ENCODE results near the gene P3H1.
"Not testable (repeated sequence)": the region's sequence is repeated elsewhere in the genome, so short reads cannot be mapped to it uniquely, and the experiment has no call there.

P3H1 gene, protein sequence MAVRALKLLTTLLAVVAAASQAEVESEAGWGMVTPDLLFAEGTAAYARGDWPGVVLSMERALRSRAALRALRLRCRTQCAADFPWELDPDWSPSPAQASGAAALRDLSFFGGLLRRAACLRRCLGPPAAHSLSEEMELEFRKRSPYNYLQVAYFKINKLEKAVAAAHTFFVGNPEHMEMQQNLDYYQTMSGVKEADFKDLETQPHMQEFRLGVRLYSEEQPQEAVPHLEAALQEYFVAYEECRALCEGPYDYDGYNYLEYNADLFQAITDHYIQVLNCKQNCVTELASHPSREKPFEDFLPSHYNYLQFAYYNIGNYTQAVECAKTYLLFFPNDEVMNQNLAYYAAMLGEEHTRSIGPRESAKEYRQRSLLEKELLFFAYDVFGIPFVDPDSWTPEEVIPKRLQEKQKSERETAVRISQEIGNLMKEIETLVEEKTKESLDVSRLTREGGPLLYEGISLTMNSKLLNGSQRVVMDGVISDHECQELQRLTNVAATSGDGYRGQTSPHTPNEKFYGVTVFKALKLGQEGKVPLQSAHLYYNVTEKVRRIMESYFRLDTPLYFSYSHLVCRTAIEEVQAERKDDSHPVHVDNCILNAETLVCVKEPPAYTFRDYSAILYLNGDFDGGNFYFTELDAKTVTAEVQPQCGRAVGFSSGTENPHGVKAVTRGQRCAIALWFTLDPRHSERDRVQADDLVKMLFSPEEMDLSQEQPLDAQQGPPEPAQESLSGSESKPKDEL
- long read RNA-seq, donor 1, transcript P3H1-202 (15 exons, 2,585 nt): major isoform, 13 of 22 reads
- long read RNA-seq, donor 1, partial matches to known transcripts: 7 of 22 reads
- long read RNA-seq, donor 1, other reads (novel, unspliced or antisense): 0 of 22 reads
- long read RNA-seq, donor 2, transcript P3H1-213 (2 exons, 3,001 nt): major isoform, 8 of 21 reads
- long read RNA-seq, donor 2, transcript P3H1-204 (15 exons, 2,705 nt): minor isoform, 5 of 21 reads
- long read RNA-seq, donor 2, transcript P3H1-202 (15 exons, 2,585 nt): major isoform, 8 of 21 reads
- long read RNA-seq, donor 2, partial matches to known transcripts: 0 of 21 reads
- long read RNA-seq, donor 2, other reads (novel, unspliced or antisense): 0 of 21 reads
- long read RNA-seq, donor 3, transcript P3H1-202 (15 exons, 2,585 nt): major isoform, 10 of 13 reads
- long read RNA-seq, donor 3, partial matches to known transcripts: 0 of 13 reads
- long read RNA-seq, donor 3, other reads (novel, unspliced or antisense): 0 of 13 reads
- long read RNA-seq, donor 4, transcript P3H1-202 (15 exons, 2,585 nt): major isoform, 5 of 10 reads
- long read RNA-seq, donor 4, partial matches to known transcripts: 0 of 10 reads
- long read RNA-seq, donor 4, other reads (novel, unspliced or antisense): 0 of 10 reads
- long read RNA-seq, donor 5, transcript P3H1-202 (15 exons, 2,585 nt): major isoform, 8 of 12 reads
- long read RNA-seq, donor 5, partial matches to known transcripts: 0 of 12 reads
- long read RNA-seq, donor 5, other reads (novel, unspliced or antisense): 0 of 12 reads
- long read RNA-seq, donor 6, transcript P3H1-202 (15 exons, 2,585 nt): major isoform, 5 of 9 reads
- long read RNA-seq, donor 6, partial matches to known transcripts: 0 of 9 reads
- long read RNA-seq, donor 6, other reads (novel, unspliced or antisense): 0 of 9 reads
- long read RNA-seq, donor 7, transcript P3H1-202 (15 exons, 2,585 nt): major isoform, 17 of 36 reads
- long read RNA-seq, donor 7, transcript P3H1-213 (2 exons, 3,001 nt): minor isoform, 14 of 36 reads
- long read RNA-seq, donor 7, partial matches to known transcripts: 0 of 36 reads
- long read RNA-seq, donor 7, other reads (novel, unspliced or antisense): 0 of 36 reads
- long read RNA-seq, donor 8, transcript P3H1-202 (15 exons, 2,585 nt): major isoform, 16 of 165 reads
- long read RNA-seq, donor 8, partial matches to known transcripts: 144 of 165 reads
- long read RNA-seq, donor 8, other reads (novel, unspliced or antisense): 0 of 165 reads

DNA sequence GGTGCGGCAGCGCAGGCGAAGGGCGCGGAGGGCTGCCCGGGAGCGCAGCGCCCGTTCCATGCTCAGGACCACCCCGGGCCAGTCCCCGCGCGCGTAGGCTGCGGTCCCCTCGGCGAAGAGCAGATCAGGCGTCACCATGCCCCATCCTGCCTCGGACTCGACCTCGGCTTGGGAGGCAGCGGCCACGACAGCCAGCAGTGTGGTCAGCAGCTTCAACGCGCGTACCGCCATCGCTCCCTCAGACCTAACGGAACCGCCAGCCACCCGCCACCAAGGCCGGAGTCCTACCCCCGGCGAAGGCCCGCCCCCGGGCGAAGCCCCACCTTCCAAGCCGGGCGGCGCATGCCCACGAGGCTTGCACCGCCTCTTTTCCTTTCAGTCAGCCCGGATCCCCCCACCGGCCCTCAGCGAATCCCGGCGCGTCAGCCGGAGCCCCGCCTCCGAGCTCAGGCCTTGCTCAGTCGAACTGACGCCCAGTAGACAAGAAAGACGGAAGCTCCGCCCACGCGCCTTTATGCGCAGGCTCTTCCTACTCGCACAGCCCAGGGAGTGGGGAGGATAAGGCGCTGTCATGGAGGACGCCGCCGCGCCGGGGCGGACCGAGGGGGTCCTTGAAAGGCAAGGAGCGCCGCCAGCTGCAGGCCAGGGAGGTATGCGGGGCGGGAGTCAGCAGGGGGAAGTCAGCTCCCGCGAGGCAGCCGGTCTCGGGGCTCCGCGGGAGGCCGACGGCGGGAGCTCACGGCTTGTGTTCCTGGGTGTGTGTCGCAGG, at the start of gene P3H1, which contains the start of gene C1orf50:
Gene P3H1 (minus strand): TSS at position 288 of the 769 bp plus-strand sequence. CDS start 57 bp downstream, at position 231.
Gene C1orf50 (plus strand): TSS at position 509 of the 769 bp plus-strand sequence. CDS start 63 bp downstream, at position 572.
- DNase-seq: peak; percentile 94

DNA sequence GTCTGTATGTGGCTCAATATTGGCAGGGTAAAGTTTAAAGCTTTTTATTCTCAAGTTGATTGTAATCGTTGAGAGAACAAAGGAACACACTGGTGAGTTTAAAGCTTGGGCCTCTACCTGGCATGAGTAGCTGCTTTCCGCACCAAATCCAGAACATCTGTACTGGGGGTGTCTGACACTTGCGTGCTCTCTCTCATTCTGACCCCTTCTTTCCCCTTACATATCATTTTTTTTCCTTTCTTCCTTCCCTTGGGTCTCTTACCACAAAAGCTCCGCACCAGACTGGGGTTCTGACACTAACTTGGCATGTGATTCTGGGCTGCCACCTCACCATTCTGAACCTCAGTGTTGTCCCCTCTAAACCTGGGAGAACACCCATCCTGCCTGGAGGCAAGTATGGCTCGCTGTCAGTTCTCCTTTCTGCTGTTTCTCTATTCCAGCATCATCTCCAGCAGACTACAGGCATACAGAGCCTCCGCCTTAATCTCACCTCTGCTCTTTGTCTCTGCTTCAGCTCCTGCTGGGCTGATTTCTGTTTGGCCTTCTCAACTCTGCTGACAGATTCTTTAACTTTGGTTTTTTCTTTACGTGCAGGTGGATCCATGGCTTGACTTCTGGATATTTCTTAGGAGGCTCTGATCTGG, 49.2 kb upstream of the P3H1 start:
- no peak for DNase-seq

DNA sequence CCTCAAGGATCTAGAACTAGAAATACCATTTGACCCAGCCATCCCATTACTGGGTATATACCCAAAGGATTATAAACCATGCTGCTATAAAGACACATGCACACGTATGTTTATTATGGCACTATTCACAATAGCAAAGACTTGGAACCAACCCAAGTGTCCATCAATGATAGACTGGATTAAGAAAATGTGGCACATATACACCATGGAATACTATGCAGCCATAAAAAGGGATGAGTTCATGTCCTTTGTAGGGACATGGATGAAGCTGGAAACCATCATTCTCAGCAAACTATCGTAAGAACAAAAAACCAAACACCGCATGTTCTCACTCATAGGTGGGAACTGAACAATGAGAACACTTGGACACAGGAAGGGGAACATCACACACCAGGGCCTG, 48.0 kb upstream of the P3H1 start:
- not testable (repeated sequence) for DNase-seq

DNA sequence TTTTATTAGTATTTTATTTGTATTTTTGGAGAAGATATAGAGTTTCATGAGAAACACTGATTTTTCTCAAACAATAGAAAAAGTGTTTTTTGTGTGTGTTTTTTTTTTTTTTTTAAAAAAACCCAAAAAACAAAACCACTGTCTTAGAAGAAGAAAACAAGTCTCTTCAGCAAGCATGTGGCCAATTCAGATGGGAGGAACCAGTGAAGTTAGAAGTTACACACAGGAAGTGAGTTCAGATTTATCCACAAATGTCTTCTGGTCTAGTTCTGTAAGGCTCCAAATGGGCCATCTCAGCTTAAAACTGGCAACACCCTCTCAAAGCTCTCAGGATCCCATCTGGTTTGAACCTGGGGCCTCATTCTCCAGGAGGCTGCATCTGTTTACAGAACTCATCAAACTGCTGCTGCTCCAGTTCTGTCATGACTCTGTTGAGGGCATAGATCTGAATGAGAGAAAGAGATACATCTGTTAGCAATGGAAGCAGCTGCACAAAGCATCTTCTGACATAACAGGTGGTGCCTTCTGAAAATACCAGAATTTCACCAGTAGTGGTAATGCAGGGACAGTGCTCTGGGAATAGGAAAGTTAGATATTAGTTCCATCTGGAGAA, 40.3 kb upstream of the P3H1 start:
- DNase-seq: no peak

DNA sequence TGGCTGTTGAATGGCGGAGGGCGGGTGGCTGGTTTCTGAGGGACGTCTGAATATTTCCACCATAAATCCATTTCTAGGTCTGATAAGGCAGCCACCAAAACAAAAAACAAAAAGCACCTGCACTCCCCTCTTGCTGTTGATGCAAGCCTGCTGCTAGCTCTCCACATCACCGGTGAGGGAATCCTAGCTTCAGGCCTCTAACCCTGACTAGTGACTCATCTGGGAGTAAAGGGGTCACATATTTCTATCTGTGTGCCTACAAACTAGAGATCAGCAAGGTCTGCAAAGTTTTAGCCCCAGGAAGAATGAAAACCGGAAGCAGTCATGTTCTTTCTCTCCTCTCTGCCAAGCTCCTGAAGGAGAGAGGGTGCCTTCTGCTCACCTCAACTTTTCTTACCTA, 39.8 kb upstream of the P3H1 start:
- no peak for DNase-seq

DNA sequence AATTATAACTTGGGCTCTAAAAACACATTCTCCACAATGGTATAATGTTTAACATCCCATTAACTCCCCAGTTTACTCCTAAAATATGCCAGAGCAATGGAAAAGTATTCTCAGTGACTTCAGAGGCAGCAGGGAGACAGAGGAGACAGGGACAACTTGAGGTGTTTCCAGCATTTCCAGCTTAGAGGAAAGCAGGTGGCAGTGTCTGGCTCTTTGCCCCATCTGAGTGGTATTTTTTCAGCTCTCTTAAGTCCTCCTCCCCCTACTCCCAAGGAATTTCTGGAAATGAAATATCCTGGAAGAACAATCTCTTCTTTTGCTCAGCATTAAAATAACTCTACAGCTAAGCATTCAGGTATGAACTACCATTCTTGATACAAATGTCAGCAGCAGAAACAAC, 39.3 kb upstream of the P3H1 start:
- DNase-seq: no peak

DNA sequence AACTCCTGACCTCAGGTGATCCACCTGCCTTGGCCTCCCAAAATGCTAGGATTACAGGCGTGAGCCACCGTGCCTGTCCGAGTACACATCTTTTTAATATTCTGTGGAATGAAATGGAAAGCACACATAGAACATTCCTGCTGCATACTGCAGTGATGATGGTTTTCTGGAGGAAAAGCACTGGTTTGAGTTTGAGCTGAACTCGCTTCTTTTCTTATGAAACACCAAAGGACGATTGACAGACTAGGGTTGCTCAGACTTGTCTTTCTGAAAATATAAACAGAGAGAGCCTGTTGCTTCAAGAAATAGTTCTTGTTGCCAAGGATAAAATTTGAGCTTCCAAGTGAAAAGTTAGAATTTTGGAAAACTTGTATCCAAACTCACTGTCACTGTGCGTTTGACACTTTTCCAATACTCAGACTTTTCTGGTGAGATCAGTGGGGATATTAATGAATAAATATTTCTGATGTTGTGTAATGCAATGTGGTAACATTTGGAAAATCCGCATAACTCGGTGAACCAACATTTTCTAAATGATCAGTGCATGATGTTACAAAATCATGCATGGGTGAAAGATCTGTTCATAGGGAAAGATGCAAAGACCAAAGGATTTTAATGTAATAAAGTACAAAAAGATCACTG, 35.1 kb upstream of the P3H1 start:
- DNase-seq: no peak

DNA sequence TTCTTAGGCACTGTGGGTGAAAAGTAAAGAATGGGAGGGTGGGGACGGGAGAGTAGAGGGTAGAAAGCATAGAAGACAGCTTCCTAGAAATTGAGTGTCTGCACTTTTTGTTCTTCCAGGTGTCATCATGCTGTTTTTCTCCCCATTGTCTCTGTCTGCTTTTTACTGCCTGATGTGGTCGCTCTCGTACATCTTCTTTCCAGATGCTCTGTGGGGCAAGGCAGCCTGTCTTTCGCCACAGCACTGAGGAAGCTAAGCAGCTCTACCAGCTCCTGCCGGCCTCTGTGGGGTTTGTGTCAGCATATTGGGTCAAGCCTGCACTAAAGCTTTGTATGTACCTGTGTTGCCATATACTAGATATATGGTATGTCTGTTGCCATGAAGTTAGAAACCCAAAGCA, 31.2 kb upstream of the P3H1 start:
- DNase-seq: no peak

DNA sequence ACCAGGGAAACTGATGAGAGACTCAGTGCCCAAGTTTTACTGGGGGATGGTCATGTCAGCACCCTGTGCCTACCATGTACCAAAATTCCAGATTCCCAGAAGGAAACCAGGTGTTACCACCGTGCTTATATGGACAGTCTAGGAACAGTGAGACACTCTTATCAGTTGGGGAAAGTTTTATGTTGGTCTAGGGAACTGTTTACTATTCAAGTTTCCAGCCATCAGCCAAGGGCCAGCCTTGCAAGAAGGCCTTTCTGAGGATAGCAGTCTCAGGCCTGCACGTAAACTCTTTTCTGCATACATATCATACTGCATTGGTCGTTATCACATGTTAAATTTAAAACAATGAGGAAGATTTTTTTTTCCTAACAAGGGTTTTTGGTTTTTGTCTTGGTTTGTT, 30.6 kb upstream of the P3H1 start:
- DNase-seq: no peak

DNA sequence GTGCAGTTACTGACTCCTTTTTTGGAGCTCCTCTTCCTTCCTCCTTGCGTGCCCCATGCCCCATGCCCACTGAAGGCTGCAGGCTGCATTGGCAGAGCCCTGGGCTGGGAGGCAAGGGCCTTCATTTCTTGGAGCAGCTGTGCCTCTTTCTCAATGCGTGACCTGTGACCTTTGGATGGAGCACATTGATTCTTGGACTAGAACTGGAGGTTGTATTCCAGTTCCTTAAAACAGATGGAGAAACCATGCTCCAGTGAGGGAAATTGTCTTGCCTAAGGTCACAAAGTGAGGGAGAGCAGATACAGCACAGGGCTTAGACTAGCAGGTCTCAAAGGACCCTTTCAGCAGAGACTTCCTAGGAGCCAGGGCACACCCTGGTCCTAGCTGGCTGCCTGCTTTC, 27.0 kb upstream of the P3H1 start:
- DNase-seq: no peak

DNA sequence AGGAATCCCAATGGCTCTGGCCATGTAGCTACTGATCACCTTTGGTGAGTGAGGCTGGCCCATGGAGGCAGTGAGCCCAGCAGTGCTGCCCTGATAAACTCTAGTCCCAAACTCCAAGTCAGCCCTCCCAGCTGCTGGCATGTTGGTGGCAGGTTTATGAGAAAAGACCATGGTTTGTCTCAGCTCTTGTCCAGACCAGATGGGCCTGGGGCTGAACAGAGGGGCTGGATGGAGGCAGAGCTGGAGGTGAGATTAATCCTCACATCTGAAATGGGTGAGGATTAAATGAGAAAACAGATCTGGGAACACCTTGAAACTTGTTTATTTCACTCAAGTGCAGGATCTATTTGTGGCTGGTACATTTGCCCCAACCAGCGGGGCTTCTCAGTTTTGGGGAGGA, 21.2 kb upstream of the P3H1 start:
- DNase-seq: no peak

DNA sequence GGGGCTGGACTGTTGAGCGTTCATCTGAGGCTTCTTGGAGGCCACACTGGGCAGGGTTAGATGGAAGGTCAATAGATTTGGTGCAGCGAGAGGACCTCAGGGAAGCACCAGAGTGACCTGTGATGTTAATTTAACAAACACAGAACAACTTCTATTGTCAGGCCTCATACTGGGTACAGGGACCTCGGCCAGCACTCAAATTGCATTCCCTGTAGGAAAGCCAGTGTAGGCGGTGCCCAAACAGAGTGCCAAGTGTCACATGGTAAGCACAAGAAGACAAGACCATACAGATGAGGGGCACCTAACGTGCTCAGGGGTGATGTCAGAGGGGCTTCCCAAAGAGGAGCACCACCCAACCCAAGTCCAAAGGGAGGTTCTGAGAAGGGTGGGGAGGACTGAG, 19.3 kb upstream of the P3H1 start:
- no peak for DNase-seq

DNA sequence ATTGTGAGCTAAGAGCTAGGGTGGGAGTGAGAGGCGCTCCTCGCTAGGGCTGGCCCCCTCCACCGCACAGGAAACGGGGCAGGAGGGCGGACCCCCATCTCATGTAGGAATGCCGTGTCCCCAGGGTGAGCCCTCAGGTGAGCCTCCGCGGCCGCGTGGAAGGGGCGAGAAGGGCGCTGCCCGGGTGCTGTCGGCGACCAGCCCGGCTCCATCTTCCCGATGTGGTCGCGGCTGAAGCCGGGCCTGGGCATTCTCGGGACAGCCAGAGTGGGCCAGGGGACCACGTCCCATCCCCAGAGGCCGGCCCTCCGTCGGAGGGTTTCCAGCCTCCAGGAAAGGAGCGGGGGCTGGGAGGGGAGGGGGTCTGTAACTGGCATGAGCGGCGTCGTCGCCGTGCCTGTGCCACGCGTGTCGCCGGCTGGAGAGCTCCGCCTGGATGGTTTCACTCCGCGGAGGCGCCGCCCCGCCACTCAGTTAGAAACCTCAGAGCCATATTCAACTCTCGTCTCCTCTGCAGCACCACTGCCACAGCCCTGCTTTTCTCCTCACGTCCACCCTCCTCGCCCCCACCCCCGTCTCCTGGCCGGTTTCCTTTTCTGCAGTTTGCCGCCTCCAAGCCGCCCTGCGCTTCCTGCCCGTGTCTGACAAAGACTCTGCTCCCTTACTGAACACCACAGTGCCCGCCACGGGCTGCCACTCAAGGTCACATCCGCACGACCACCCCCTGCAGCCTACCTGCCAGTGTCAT, 18.3 kb upstream of the P3H1 start, which contains the start of gene TMEM269:
Gene TMEM269 (plus strand): TSS at position 46 of the 748 bp plus-strand sequence. CDS start 4,903 bp downstream, outside the sequence.
- DNase-seq: peak; percentile 56

DNA sequence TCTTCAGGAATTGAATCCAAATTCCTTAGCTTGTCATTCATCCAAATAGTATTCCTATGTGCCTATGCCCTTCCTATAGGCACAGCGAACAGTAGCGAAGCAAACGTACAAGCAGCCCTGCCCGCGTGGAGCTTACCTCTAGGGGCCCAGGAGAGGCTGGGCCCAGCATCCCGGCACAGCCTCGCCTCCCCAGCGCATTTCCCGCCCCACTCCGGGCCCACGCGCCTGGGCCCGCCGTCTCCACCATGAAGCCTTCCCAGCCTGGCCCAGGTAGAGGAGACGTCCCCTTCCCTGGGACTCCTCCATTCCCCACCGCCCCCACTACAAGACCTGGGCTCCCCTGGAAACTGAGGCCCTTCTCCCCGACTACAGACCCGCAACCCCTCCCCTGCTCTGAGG, 17.7 kb upstream of the P3H1 start:
- no peak for DNase-seq

DNA sequence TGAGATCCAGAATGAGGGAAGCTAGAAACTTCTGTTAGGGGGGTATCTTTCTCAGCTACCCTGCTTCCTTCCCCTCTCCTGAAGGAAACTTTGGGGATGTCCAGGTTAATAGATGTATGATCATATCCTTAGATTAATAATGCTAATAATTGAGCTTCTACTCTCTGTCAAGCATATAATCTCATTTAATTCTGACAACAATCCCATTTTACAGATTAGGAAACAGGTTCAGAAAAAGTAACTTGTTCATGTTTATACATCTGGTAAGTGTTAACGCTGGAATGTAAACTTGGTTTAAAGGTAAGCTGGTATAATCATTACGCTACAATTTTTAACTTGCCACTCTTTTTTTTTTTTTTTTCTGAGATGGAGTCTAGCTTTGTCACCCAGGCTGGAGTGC, 16.3 kb upstream of the P3H1 start:
- no peak for DNase-seq

DNA sequence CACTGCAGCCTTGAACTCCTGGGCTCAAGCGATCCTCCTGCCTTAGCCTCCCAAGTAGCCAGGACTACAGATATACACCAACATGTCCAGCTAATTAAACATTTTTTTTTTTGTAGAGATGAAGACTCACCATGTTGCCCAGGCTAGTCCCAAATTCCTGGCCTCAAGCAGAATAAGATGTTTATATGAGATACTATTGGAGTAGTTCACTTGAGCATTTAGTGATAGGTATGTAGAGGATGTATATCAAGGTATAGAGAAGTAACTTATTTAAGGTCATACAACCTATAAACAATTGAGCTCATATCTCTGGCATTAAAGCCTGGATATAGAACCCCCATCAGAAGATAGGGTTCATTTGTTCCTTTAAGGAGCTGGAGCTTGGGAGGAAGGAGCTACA, 13.3 kb upstream of the P3H1 start:
- no peak for DNase-seq

DNA sequence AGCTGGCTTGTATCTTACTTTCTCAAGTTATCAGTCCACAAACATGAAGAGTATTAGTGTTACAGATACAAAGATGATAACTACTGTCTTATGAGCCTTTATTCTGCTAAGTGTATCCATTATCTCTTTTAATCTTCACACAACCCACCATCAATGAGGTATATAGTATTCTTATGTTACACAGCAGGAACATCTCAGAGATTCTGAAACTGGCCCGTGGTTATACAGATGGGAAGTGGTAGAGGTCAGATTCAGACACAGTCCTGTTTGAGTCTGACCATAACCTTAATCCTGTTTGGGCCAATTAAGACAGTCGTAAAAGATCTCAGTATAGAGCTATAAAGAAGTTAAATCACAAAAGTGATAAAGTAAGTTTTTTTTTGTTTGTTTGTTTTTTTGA, 12.9 kb upstream of the P3H1 start:
- no peak for DNase-seq

DNA sequence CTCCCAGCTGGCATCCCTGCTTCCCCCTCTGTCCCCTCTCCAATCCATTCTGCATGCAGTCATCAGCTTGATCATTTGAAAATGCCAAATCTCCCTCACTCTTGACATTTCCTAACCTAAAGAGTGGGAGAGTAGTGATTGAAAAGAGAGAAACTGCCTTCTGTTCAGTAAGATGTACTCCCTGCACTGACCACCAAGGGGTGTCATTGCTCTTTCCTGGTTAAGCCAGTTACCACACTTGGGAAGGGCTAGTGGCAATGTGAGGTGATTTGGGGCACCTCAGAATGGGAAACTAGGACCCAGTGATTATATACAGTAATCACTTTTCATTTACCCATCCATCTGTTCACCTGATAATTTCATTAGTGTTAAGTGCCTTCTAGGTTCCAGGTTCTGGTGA, 11.0 kb upstream of the P3H1 start:
- no peak for DNase-seq

All from right kidney (tissue), 9 donors.